A673 (cell line): ENCODE data around the gene COL5A2.

ENCODE experiments used
- CTCF ChIP-seq: fragments of 300-800, 200-600 bp; sonication (generic); conservative IDR thresholded peaks from 2 replicates; pipeline ENCODE4 v1.5.1; 2017; ENCODE audit warnings: low read depth, mild to moderate bottlenecking, antibody characterized with exemption, low read length, moderate library complexity, mixed read lengths
- EZH2 ChIP-seq: fragments of 200-600 bp; sonication (generic); IDR thresholded peaks from 2 replicates; pipeline ENCODE4 v1.6.1; 2017; ENCODE audit warnings: borderline replicate concordance, low read depth, mild to moderate bottlenecking, mixed read lengths, antibody characterized with exemption, low read length; ENCODE audit not compliant: poor library complexity, severe bottlenecking

- TF ChIP-seq CTCF (no peak), EZH2 (no peak)
Observed at GRCh38 chr2:189109921-189110397, 69.6 kb downstream of the COL5A2 start.
